Activated CD4-positive, alpha-beta T cell treated with anti-CD3 and anti-CD28 coated beads for 4 hours (primary cell): Measurements from ENCODE around the gene IL34.
A peak's percentile ranks its signal among the peaks of the same experiment; 100 is the strongest.
"Not testable (repeated sequence)": the region's sequence is repeated elsewhere in the genome, so short reads cannot be mapped to it uniquely, and the experiment has no call there.

Experiments used
- DNase-seq, 2 donors: peaks; one replicate each; pipeline ENCODE4 v3.0.0-alpha.2; 2020

IL34 gene

GRCh38 chr16:70633617-70634016, 12.7 kb upstream of the IL34 start:
- not testable (repeated sequence) for DNase-seq

GRCh38 chr16:70634861-70635260, 11.5 kb upstream of the IL34 start:
- no peak for DNase-seq

- DNase-seq, result no peak
These were observed 10.9 kb upstream of the IL34 start for GRCh38 chr16:70635336-70636016.

GRCh38 chr16:70638814-70639792, 7.3 kb upstream of the IL34 start:
- no peak for DNase-seq

GRCh38 chr16:70642633-70643032, 3.7 kb upstream of the IL34 start:
- no peak for DNase-seq

GRCh38 chr16:70643264-70643663, 3.1 kb upstream of the IL34 start:
- DNase-seq, result not testable (repeated sequence)

- no peak for DNase-seq
These were observed 1.4 kb upstream of the IL34 start for GRCh38 chr16:70644763-70645597.

- no peak for DNase-seq
These were observed 1.3 kb downstream of the IL34 start for GRCh38 chr16:70647441-70648359.

GRCh38 chr16:70648606-70649005, 2.2 kb downstream of the IL34 start:
- no peak for DNase-seq

- DNase-seq, result no peak
These were observed 2.9 kb downstream of the IL34 start for GRCh38 chr16:70649300-70649699.

- DNase-seq, result no peak
These were observed 3.9 kb downstream of the IL34 start for GRCh38 chr16:70650216-70650615.

GRCh38 chr16:70651524-70651923, 5.2 kb downstream of the IL34 start:
- no peak for DNase-seq

GRCh38 chr16:70652322-70652721, 6.0 kb downstream of the IL34 start:
- DNase-seq, result no peak

- DNase-seq, result no peak
These were observed 7.0 kb downstream of the IL34 start for GRCh38 chr16:70653406-70653805.

GRCh38 chr16:70653809-70654771, 7.7 kb downstream of the IL34 start:
- peak; percentile 58 to 81 for DNase-seq

GRCh38 chr16:70656065-70656711, 9.8 kb downstream of the IL34 start:
- no peak for DNase-seq

GRCh38 chr16:70656712-70657263, 10.4 kb downstream of the IL34 start:
- no peak for DNase-seq

GRCh38 chr16:70657956-70658355, 11.6 kb downstream of the IL34 start:
- DNase-seq, result no peak

- DNase-seq, result no peak
These were observed 12.6 kb downstream of the IL34 start for GRCh38 chr16:70658921-70659320.

GRCh38 chr16:70659546-70659945, 13.2 kb downstream of the IL34 start:
- DNase-seq, result no peak
